ENCODE data around the gene STIP1. TPM values are rescaled to one million over a fixed set of nuclear protein-coding genes. Genes with fewer than 3 reads are reported as not detected.

Gene STIP1
- polyA plus RNA-seq, 3 donors, result 173 to 197 (median 188) TPM

DNA sequence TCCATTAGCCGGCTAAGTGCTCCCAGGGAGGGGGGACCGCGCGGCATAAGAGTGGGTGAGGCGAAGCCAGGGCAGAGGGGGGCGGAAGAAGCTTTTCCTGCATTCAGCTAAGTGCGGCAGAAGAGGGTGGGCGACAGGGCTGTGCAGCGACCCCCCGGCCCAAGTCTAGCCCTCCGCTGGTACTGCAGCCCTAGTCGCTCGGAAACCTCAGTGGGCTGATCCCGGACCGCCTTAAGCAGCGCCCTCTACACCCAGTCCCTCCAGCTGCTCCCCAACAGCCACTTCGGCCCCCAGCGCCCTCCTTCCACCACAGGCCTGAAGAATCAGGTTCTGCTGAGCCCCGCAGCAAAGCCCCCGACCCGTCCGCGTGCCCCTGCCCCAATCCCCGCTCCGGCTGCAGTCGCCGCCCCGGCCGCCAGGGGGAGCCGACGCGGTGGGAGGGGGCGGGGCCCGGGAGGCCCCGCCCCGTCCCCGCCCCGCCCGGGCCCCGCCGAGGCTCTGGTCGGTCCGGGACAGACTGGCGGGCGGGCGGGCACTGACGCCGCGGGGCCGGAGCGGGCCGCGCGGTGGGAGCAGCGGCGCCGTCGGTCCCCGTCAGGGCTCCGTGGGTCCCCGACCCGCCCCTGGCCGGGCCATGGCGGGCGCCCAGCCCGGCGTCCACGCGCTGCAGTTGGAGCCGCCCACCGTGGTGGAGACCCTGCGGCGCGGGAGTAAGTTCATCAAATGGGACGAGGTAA, 65.2 kb downstream of the STIP1 start, which contains the start of gene PLCB3:
Gene PLCB3 (plus strand): TSS at position 515 of the 737 bp plus-strand sequence. CDS start 120 bp downstream, at position 635.
- no peak for DNase-seq (ENCODE audit: extremely low read depth in 1 of 11, low read depth in 9 of 11, low spot score in 4 of 11)

DNA sequence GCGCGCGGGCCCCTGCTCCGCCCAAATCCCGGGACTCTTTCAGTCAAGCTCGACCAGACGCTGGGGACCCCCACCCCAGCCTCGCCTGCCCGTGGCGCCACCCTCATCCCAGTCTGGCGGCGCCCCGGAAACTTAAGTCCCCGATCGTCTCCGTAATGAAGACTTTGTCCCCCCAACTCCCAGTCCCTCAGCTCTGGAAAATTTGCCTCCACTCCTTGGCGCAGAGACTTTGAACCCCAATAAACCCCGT, 65.7 kb downstream of the STIP1 start:
- DNase-seq (ENCODE audit: extremely low read depth in 1 of 11, low read depth in 9 of 11, low spot score in 4 of 11), result no peak

DNA sequence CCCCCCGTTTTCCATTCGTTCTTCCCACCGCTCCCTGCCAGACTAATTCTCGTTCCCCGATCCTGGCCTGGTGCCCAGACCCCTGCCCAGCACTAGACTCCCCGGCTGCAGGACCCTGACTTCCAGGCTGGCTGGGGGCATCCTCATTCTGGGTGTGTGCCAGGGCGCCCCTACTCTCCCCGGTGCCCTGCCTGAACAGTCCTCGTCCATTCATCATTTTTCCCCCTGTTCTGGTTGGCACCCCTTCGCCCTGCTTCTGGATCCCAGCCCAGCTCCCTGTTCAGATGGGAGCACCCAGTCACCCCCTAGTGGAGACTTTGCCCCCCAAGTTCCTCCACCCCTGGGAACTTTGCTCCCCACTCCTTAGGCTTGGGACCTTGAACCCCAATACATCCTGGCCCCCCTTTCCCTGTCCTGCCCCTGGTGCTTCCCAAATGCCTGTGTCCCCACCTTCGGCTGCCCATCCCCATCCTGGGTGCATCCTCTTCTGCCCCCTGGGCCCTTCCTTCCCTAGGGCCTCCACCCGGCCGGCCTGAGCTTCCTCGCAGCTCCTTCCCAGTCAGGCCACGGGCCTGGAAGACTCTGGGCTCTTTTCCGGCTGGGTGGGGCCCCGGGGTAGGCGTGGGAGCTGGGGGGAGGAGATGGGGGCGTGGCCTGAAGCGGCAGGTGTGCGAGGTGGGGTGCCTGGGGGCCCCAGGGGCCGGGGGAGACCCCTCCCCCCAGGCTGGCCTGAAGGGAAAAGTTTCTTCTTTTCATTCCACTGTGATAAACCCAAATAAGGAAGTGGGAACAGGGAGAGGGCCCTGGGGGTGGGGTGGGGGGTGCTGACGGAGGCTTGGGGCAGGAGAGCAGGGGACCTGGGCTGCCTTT, 66.3 kb downstream of the STIP1 start:
- no peak for DNase-seq (ENCODE audit: extremely low read depth in 1 of 11, low read depth in 9 of 11, low spot score in 4 of 11)

DNA sequence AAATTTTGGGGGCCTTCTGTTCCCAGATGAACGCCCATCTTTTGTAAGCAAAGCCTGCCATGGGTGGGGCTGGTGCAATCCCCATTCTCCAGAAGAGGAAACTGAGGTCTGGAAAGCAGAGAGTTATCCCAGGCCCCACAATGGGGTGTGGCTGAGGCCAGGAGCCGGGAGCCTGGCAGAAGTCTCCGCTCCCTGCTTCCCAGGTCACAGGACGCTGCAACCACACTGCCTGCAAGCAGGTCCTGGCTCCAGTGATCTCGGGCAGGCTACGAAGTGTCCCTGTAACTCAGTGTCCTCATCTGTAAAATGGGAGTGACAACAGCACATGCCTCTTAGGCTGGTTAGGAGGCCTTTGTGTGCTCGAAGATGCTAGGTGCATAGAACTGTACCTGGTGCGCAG, 67.1 kb downstream of the STIP1 start:
- DNase-seq (ENCODE audit: extremely low read depth in 1 of 11, low read depth in 9 of 11, low spot score in 4 of 11), result no peak

DNA sequence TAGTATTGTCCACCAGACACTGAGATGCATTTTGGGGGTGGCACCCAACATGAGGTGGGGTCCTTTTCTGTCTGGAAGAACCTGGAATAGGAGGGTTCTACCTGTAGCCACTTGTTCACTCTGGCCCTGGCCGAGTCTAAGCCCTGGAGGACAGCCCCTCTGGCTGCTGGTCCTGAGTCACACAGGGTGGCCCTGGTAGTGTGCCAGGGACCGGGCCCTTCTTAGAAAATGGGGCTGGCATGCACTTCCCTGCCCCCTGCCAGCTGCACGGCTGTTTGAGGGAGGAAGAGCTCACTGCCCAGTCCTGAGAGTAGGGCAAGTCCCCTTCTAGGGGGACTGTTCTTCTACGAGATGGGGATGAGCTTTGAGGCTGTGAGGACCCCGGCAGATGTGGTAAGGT, 67.5 kb downstream of the STIP1 start:
- DNase-seq (ENCODE audit: extremely low read depth in 1 of 11, low read depth in 9 of 11, low spot score in 4 of 11), result no peak

Other genes starting within 250 kb of the STIP1 start
- gene NAA40, start 247.2 kb upstream of the STIP1 start, polyA plus RNA-seq (ENCODE audit: insufficient read length in 3 of 3), result 10 to 100 TPM; 32.0 to 43.8 (median 32.0) TPM
- gene COX8A, start 211.6 kb upstream of the STIP1 start, polyA plus RNA-seq (ENCODE audit: insufficient read length in 3 of 3), result 100 to 1,000 TPM; 190 to 308 (median 280) TPM
- gene OTUB1, start 199.7 kb upstream of the STIP1 start, polyA plus RNA-seq (ENCODE audit: insufficient read length in 3 of 3), result 100 to 1,000 TPM in 2 of 3 donors, 10 to 100 TPM in 1; 95.6 to 109 (median 106) TPM
- 1 to 10 TPM; 2.2 to 3.3 (median 3.2) TPM for gene FLRT1, start 150.2 kb upstream of the STIP1 start, polyA plus RNA-seq (ENCODE audit: insufficient read length in 3 of 3)
- 10 to 100 TPM; 13.4 to 19.5 (median 17.8) TPM for gene MACROD1, start 20.1 kb upstream of the STIP1 start, polyA plus RNA-seq (ENCODE audit: insufficient read length in 3 of 3)
- gene FERMT3, start 20.6 kb downstream of the STIP1 start, polyA plus RNA-seq (ENCODE audit: insufficient read length in 3 of 3), result 1 to 10 TPM; 4.7 to 6.5 (median 5.9) TPM
- gene TRPT1, start 40.0 kb downstream of the STIP1 start, polyA plus RNA-seq (ENCODE audit: insufficient read length in 3 of 3), result 10 to 100 TPM; 45.0 to 59.9 (median 49.3) TPM
- gene NUDT22, start 40.1 kb downstream of the STIP1 start, polyA plus RNA-seq (ENCODE audit: insufficient read length in 3 of 3), result 10 to 100 TPM; 17.7 to 32.8 (median 28.0) TPM
- 10 to 100 TPM; 56.1 to 76.7 (median 63.6) TPM for gene DNAJC4, start 44.4 kb downstream of the STIP1 start, polyA plus RNA-seq (ENCODE audit: insufficient read length in 3 of 3)
- 10 to 100 TPM; 83.8 to 99.3 (median 95.3) TPM for gene VEGFB, start 48.4 kb downstream of the STIP1 start, polyA plus RNA-seq (ENCODE audit: insufficient read length in 3 of 3)
- 100 to 1,000 TPM in 2 of 3 donors, 10 to 100 TPM in 1; 74.5 to 111 (median 102) TPM for gene FKBP2, start 54.9 kb downstream of the STIP1 start, polyA plus RNA-seq (ENCODE audit: insufficient read length in 3 of 3)
- gene PPP1R14B, start 60.8 kb downstream of the STIP1 start, polyA plus RNA-seq (ENCODE audit: insufficient read length in 3 of 3), result 10 to 100 TPM; 59.6 to 85.8 (median 69.1) TPM
- 10 to 100 TPM; 11.6 to 17.7 (median 15.1) TPM for gene PLCB3, start 65.4 kb downstream of the STIP1 start, polyA plus RNA-seq (ENCODE audit: insufficient read length in 3 of 3)
- gene BAD, start 98.5 kb downstream of the STIP1 start, polyA plus RNA-seq (ENCODE audit: insufficient read length in 3 of 3), result 10 to 100 TPM; 36.7 to 58.9 (median 54.2) TPM
- gene GPR137, start 99.7 kb downstream of the STIP1 start, polyA plus RNA-seq (ENCODE audit: insufficient read length in 3 of 3), result 10 to 100 TPM; 27.2 to 42.7 (median 42.7) TPM
- gene KCNK4, start 105.1 kb downstream of the STIP1 start, polyA plus RNA-seq (ENCODE audit: insufficient read length in 3 of 3), result under 1 TPM in 1 of 3 donors, not detected in 2; 0.11 TPM
- gene CATSPERZ, start 114.2 kb downstream of the STIP1 start, polyA plus RNA-seq (ENCODE audit: insufficient read length in 3 of 3), result under 1 TPM in 1 of 3 donors, not detected in 2; 0.47 TPM
- gene ESRRA, start 119.4 kb downstream of the STIP1 start, polyA plus RNA-seq (ENCODE audit: insufficient read length in 3 of 3), result 10 to 100 TPM; 16.6 to 30.5 (median 26.3) TPM
- 100 to 1,000 TPM; 203 to 244 (median 219) TPM for gene TRMT112, start 131.4 kb downstream of the STIP1 start, polyA plus RNA-seq (ENCODE audit: insufficient read length in 3 of 3)
- gene PRDX5, start 131.9 kb downstream of the STIP1 start, polyA plus RNA-seq (ENCODE audit: insufficient read length in 3 of 3), result 100 to 1,000 TPM; 161 to 233 (median 207) TPM
- gene CCDC88B, start 154.0 kb downstream of the STIP1 start, polyA plus RNA-seq (ENCODE audit: insufficient read length in 3 of 3), result 1 to 10 TPM; 1.7 to 5.0 (median 3.9) TPM
- gene RPS6KA4, start 173.0 kb downstream of the STIP1 start, polyA plus RNA-seq (ENCODE audit: insufficient read length in 3 of 3), result 10 to 100 TPM in 2 of 3 donors, 1 to 10 TPM in 1; 6.7 to 13.9 (median 12.6) TPM

Data from renal cortex interstitium (tissue), 11 donors.